ENCODE data around the gene FGF18.

FGF18 gene

GRCh38 chr5:171421331-171422262 lies 2.1 kb downstream of the FGF18 start:
- DNase-seq (ENCODE audit: low read depth, low spot score), result no peak
- H3K27ac ChIP-seq, result no peak overlapping the region

DNA sequence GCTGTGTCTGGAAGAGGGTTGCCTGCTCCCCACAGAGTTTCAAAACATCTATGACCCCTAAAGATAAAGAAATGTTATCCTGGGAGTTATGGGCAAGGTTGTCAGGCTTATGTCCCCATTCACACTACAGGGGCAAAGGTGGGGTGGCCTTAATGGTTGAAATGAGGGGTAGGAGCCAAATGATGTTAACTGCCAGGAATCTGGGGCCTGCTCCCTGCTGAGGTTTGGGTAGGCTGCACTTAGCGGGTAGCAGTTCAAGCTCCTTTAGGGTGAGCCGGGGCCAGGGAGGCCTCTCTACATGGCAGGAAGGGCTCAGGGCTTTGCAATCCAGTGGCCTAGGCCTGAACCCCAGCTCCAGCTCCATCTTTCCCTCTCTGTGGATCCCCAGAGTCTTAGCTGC lies 3.0 kb downstream of the FGF18 start:
- no peak for DNase-seq (ENCODE audit: low read depth, low spot score)
- no peak overlapping the region for H3K27ac ChIP-seq

- DNase-seq (ENCODE audit: low read depth, low spot score), result no peak
- no peak overlapping the region for H3K27ac ChIP-seq
Observed at GRCh38 chr5:171422902-171423663, 3.6 kb downstream of the FGF18 start.

DNA sequence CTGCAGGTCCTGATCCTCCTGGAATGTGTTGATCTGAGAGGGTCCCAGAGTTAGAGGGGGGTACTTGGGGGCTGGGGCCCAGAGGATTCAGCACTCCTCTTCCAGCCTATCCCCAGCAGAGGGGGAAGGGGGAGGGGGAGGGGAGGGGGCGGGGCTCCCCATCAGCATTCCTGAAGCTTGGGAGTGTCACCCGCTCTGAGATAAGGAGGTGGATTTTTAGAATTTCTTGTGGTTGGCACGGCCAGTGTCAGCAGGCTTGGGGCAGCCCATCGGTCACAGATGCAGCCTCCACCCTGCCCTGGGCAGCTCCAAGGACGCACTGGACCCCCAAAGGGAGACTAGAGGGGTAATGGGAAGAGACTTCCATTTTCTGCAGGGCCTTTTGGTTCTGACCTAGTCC lies 5.3 kb downstream of the FGF18 start:
- no peak overlapping the region for H3K27ac ChIP-seq
- no peak for DNase-seq (ENCODE audit: low read depth, low spot score)

DNA sequence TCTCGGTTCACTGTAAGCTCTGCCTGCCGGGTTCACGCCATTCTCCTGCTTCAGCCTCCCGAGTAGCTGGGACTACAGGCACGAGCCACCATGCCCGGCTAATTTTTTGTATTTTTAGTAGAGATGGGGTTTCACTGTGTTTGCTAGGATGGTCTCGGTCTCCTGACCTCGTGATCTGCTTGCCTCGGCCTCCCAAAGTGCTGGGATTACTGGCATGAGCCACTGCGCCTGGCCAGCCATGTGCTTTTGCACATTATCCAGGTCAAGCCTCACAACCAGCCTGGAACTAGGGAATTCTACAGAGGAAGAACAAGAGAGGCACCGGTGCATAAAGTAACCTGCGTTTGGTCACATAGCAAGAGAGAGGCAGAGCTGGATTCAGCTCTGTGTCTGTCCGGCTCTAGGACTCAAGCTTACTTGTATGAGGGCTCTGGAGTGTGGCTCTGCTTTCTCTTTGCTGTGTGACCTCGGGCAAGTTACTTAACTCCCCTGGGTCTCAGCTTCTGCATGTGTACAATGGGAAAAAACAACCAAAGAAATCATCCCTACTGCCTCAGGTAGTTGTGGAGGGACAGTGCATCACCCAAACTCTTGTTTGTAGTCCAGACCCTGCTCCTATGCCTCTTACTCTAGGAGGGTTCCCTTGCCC lies 6.3 kb downstream of the FGF18 start:
- DNase-seq (ENCODE audit: low read depth, low spot score), result no peak
- no peak overlapping the region for H3K27ac ChIP-seq

- H3K27ac ChIP-seq, result no peak overlapping the region
- no peak for DNase-seq (ENCODE audit: low read depth, low spot score)
Observed at GRCh38 chr5:171426266-171426665, 6.8 kb downstream of the FGF18 start.

- no peak for DNase-seq (ENCODE audit: low read depth, low spot score)
- H3K27ac ChIP-seq, result no peak overlapping the region
Observed at GRCh38 chr5:171426680-171427079, 7.2 kb downstream of the FGF18 start.

GRCh38 chr5:171427318-171428167 lies 8.1 kb downstream of the FGF18 start:
- no peak overlapping the region for H3K27ac ChIP-seq

GRCh38 chr5:171428168-171428696 lies 8.8 kb downstream of the FGF18 start:
- DNase-seq (ENCODE audit: low read depth, low spot score), result no peak
- no peak overlapping the region for H3K27ac ChIP-seq

More at GRCh38 chr5:171427318-171428167, 8.1 kb downstream of the FGF18 start:
- no peak for DNase-seq (ENCODE audit: low read depth, low spot score)

GRCh38 chr5:171428809-171429542 lies 9.5 kb downstream of the FGF18 start:
- H3K27ac ChIP-seq, result no peak overlapping the region
- DNase-seq (ENCODE audit: low read depth, low spot score), result no peak

- no peak overlapping the region for H3K27ac ChIP-seq
- DNase-seq (ENCODE audit: low read depth, low spot score), result no peak
Observed at GRCh38 chr5:171429543-171429910, 10.1 kb downstream of the FGF18 start.

GRCh38 chr5:171431251-171431777 lies 11.9 kb downstream of the FGF18 start:
- no peak for DNase-seq (ENCODE audit: low read depth, low spot score)
- no peak overlapping the region for H3K27ac ChIP-seq

- DNase-seq (ENCODE audit: low read depth, low spot score), result no peak
- H3K27ac ChIP-seq, result no peak overlapping the region
Observed at GRCh38 chr5:171432076-171432475, 12.6 kb downstream of the FGF18 start.

DNA sequence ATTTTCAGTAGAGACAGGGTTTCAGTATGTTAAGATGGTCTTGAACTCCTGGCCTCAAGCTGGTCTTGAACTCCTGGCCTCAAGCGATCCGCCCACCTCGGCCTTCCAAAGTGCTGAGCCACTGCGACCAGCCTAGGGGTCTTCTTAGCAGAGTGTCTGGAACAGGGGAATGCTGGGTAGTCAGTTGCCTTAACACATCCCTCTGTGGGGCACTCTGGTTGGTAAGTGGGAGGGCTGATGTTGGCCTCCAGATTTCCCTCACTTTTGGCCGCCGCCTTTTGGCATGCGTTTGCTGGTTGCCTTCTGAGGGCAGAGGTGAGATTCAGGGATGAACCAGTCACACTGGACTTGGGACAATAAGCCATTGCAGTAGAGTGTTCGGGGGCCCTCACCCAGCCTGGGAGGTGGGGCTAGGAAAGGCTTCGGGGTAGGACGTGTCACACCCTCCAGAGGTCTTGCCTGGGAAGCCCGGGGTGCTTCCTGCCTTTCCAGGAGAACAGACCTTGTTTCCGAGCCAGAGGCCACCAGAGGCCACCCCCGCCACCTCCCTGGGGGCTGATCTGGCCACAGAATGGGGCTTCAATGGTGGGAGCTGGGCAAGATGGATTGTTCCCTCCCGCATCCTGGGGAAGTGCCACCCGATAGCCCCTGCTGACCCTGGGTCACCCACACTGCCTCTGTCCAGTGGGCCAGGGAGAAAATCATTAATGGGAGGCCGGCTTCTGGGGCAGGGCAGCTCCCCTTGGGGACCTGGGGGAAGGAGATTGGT lies 13.3 kb downstream of the FGF18 start:
- H3K27ac ChIP-seq, result no peak overlapping the region
- DNase-seq (ENCODE audit: low read depth, low spot score), result no peak

DNA sequence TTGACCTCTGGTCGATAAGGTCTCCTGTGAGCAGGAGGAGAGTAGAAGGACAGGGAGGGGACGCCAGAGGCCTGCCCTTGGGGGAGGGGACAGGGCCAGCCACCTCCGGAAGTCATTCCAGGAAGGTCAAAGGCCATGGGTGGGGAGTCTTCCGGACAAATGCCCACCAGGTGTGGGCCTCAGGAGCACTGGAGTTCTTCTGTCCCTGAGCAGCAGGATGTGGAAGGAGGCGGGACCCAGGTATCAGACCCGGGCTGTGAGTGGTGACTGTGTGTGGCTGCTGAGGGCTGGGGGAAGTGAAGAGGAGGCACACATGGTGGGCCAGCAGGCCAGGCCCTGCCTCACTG lies 13.9 kb downstream of the FGF18 start:
- DNase-seq (ENCODE audit: low read depth, low spot score), result no peak
- H3K27ac ChIP-seq, result no peak overlapping the region

- DNase-seq (ENCODE audit: low read depth, low spot score), result no peak
- no peak overlapping the region for H3K27ac ChIP-seq
Observed at GRCh38 chr5:171433982-171434676, 14.7 kb downstream of the FGF18 start.

DNA sequence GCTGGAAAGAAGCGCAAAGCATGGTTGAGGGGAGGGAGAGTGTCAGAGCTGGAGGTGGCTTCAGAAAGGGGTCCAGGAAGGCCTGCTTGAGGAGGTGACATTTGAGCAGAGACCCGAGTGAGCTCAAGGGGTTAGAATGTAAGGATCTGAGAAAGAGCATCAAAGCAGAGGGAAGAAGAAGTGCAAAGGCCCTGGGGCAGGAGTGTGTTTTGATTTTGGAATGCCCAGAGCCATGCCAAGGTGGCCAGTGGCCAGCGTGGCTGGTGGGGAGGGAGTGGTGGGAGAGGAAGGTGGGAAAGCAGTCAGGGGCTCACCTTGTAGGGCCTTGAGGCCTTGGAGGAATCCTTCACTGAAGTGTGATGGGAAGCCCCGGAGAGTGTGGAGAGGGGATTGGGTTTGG lies 15.4 kb downstream of the FGF18 start:
- H3K27ac ChIP-seq, result no peak overlapping the region
- no peak for DNase-seq (ENCODE audit: low read depth, low spot score)

DNA sequence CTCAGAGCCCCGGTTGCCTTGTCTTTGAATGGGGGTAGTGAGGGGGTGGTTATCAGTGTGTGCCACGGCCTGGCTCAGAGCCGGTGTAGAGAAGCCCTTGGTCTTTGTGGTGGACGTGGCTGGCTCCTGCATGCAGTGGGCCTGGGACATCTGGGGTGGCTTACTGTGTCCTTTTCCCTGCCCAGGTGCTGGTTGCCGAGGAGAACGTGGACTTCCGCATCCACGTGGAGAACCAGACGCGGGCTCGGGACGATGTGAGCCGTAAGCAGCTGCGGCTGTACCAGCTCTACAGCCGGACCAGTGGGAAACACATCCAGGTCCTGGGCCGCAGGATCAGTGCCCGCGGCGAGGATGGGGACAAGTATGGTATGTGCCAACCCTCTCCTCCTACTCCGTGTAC lies 16.5 kb downstream of the FGF18 start:
- no peak overlapping the region for H3K27ac ChIP-seq
- DNase-seq (ENCODE audit: low read depth, low spot score), result no peak
